GM19328 (cell line): ENCODE data around the gene AP3D1.

Experiments
- ATAC-seq: cut with Tn5 transposase; IDR thresholded peaks from one replicate; pipeline ENCODE4 v1.9.1; 2021; ENCODE audit warnings: mild to moderate bottlenecking, moderate library complexity; ENCODE audit not compliant: unreplicated experiment

Gene AP3D1

GRCh38 chr19:2184422-2184975 lies 33.1 kb upstream of the AP3D1 start:
- ATAC-seq = no peak

DNA sequence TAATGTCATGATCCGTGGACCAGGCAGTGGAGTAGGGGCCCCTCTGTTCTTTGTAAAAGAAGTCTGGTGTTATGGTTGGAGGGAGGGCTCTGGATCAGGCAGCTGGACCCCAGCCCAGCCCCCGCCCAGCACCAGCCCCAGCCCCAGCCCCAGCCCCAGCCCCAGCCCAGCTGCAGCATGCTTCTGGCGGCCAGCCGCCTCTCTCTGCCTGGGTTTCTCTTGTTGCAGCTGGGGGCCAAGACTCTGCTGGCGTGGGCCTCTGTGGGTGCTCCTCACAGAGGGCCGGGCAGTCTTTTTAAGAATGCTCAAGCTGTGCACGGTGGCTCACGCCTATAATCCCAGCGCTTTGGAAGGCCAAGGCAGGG lies 30.2 kb upstream of the AP3D1 start:
- no peak for ATAC-seq

- ATAC-seq = no peak
Observed at GRCh38 chr19:2180881-2181632, 29.7 kb upstream of the AP3D1 start.

GRCh38 chr19:2180114-2180513 lies 28.7 kb upstream of the AP3D1 start:
- no peak for ATAC-seq

- no peak for ATAC-seq
Observed at GRCh38 chr19:2179095-2179494, 27.7 kb upstream of the AP3D1 start.

DNA sequence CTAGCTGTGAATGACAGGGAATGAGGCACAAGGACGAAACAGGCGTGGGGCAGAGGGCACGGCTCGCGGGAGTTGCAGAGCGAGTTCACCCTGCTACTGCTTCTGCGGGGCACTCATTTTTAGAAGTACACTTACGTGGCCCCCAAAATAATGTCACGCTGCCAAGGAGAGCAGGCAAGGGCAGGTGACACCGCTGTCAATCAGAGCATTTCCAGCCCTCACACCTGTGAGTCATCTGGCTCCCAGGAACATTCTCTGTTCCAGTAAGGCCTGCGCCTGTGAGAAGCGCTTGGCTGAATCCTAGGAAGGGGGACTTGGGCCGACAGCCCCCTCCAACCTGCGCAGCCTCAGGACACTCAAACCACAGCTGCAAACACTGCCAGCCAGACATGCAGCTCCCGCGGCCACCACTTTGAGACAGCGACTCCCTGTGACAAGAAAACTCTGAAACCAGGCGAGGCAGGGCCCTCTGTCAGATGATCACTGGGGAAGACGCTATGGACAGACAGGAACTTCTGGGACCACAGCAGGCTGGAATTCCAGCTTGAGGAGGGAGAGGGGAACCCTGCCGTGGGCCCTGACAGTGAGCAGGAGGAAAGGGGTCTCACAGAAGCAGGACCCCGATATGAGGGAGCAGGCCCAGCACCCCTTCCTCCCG lies 25.1 kb upstream of the AP3D1 start:
- ATAC-seq = no peak

- no peak for ATAC-seq
Observed at GRCh38 chr19:2175742-2176141, 24.4 kb upstream of the AP3D1 start.

- ATAC-seq = no peak
Observed at GRCh38 chr19:2173767-2174577, 22.6 kb upstream of the AP3D1 start.

- no peak for ATAC-seq
Observed at GRCh38 chr19:2173388-2173766, 22.0 kb upstream of the AP3D1 start.

DNA sequence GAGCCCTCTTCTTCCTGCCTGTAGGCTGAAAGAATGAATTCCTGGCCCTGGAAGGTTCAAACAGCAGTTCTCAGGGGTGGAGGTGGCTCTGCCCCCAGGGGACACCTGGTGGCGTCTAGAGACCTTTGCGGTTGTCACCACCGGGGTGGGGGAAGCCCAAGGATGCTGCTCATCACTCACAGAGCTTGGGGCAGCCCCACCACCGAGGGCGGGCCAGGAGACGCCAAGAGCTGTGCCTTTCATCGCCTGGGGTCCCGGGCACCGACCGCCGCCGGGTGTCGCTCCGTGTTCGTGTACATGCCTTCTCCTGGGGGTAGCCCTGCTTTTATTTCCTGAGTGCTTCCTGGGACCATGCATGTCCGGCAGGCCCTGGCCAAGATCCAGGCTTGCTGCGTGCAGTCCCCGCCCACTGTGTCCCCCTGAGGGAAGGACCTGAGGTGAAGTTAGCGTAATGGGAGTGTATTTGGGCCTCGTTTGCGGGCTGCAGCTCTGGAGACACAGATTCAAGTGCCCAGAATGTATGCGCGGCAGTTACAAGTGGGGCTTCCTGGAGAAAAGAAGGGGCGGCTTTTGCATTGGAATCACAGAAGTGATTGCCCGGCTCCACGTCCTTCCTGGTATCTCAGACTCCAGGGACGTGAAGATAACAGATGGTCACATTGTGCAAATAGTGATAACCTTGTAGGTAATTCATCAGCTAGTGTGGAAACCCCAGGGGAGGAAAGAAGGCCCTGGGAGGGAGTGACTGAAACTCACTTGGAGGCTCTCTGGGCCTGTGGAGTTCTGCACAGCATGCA lies 20.2 kb upstream of the AP3D1 start:
- peak; percentile 48 for ATAC-seq

DNA sequence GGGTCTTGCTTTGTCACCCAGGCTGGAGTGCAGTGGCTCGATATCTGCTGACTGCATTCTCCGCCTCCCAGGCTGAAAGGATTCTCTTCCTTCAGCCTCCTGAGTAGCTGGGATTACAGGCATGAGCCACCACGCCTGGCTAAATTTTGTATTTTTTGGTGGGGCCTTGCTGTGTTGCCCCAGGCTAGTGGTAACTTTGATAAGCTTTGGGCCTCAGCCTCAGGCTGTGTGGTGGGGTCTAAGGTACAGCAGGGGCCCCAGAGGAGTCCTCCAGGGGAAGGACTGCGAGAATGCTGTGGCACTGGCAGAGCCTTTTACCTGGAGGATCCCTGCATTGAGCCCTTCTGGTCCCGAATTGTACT lies 19.6 kb upstream of the AP3D1 start:
- no peak for ATAC-seq

GRCh38 chr19:2170219-2170618 lies 18.9 kb upstream of the AP3D1 start:
- ATAC-seq = no peak

DNA sequence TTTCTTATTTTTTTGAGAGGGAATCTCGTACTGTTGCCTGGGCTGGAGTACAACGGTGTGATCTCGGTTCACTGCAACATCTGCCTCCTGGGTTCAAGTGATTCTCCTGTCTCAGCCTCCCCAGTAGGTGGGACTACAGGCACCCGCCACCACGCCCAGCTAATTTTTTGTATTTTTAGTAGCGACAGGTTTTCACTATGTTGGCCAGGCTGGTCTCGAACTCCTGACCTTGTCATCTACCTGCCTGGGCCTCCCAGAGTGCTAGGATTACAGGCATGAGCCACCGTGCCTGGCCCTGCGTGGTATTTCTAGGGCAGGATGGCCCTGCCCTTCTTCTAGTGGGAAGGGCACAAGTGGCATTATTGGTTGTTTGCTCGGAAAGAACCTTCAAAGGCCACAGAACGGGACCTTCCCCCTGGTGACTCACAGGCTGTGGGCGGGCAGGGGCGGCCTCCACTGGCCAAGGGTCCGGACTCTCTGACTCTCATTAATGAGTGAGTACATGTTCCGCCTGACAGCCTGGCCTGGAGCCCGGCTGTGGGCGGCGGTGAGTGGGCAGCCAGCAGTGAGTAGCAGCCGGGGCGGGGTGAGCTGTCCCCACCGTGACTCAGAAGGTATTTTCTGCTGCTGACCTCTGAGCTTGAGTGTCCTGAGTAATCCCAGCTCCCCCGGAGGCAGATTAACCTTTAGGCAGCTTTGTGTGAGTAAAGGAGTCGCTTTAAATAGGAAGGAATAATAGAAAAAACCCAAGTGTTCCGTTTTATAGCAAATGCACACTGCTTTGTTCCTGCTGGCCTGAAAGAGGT lies 17.5 kb upstream of the AP3D1 start:
- no peak for ATAC-seq

DNA sequence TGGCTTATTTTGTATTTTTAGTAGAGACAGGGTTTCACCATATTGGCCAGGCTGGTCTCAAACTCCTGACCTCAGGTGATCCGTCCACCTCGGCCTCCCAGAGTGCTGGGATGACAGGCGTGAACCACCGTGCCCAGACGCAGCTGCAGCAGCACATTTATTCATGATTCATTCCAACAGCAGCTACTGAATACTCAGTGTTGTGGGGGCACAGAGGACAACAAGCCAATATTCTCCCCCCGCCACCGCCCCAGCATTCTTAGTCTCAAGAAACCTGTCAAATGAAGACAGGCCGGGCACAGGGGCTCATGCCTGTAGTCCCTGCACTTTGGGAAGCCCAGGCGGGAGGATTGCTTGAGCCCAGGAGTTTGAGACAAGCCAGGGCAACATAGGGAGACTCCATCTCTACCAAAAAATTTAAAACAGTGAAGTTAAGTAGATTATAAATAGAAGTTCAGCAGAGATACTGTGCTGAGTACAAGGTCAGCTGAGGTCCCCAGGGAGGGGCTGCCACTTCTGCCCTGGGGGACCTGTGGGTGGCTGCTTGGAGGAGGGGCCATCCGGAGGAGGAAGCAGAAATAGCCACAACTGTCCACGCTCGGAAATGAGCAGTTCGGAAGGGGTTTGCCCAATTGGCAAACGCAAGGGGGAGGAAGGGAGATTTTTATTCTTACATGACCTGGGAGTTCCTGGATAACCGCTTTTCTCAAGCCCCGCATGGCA lies 16.7 kb upstream of the AP3D1 start:
- ATAC-seq = no peak

- no peak for ATAC-seq
Observed at GRCh38 chr19:2166741-2167738, 15.7 kb upstream of the AP3D1 start.

DNA sequence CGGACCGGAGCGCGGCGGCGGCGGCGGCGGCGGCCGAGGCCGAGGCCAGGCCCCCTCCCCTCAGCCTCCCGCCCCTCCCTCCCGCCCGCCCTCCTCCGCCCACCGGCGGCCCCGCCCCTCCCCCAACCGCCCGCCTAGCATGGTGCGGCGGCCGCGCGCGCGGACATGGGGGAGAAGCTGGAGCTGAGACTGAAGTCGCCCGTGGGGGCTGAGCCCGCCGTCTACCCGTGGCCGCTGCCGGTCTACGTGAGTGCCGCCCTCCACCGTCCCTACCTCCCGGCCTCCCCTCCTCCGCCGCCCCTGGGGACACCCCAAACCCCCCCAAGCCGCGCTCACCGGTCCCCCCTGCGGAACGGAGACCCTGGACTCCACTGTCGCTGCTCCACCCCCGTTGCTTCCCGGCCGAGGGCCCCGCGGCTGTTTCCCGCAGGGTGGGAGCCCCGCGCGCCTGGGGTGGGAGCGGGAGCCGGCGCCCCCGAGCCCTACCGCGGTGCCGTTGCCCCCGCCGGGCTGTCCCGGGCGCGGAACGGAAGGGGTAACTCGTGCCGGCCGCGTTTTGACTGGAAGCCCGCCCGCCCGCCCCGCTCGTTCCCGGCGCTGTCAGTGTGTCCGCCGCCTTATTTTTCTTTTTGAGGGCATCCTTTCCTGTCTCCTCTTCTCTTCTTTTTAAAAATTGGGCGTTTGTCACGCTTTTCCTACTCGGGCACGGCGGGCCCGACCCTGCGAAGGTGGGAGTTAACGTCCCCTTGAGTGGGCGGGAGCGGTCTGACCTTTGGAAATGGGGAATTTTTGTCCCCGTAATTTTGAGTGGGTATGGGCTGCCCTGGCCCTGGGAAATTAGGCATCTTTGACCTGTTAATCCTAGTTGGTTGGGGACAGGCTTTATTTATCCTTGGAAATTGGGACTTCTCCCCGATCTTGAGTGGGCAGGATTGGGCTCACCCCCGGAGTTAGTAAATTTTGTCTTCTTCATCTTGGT lies 12.9 kb upstream of the AP3D1 start:
- ATAC-seq = no peak

DNA sequence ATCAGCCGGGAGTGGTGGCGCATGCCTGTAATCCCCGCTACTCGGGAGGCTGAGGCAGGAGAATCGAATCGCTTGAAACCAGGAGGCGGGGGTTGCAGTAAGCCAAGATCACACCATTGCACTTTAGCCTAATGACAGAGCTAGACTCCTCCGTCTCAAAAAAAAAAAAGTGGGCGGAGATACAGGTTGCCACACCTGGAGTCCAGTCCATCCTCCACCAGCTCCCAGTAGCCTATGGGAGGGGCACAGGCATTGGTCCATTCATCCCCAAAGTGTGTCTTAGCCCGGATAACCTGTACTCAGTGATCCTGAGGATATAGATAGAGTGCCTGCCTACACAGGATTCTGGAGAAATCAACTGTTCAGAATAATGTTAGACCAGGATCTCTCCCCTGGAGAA lies 9.0 kb upstream of the AP3D1 start:
- no peak for ATAC-seq
